ENCODE results near the gene CLMP.

CLMP gene

DNA sequence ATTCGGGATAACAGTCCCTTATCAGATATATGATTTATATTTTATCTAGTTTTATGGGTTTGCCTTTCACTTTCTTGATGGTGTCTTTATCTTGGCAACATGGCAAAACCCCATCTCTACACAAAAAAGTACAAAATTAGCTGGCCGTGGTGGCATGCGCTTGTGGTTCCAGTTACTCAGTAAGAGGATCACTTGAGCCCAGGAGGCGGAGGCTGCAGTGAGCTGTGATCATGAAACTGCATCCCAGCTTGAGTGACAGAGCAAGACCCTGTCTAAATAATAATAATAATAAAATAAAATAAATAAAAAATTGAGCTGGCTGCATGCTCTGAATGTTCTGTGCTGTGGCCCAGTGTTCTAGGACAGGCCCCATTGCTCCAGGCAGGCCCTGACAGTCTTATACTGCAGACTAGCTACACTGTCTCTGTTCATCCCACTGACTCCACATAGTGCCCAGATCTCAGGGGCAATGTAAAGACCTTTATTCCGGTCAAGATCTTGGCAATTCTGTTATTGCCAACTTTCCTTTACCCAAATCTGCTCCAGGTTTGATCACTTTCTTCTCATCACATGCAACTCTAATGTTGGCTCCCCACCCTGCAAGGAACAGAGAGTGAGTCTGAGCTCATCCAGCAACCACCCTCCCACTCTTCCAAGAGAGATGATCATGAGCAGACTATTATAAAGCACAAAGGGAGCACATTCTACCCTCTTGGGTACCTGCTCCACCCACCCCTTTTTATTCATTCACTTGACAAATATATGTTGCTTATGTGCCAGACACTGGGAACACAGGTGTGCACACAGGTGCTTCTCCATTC, 141.9 kb downstream of the CLMP start:
- FAIRE-seq: no peak

DNA sequence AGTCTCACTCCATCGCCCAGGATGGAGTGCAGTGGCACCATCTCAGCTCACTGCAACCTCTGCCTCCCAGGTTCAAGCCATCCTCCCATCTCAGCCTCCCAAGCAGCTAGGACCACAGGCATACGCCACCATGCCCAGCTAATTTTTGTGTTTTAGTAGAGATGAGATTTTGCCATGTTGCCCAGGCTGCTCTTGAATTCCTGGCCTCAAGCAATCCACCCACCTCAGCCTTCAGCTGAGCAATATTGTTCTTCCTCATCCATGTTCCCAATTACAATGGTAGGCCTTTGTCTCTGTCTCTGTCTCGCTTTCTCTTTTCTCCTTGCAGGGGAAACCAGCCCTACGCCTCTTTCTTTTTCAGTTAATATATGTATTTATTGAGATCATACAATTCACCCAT, 143.4 kb downstream of the CLMP start:
- no peak for FAIRE-seq

DNA sequence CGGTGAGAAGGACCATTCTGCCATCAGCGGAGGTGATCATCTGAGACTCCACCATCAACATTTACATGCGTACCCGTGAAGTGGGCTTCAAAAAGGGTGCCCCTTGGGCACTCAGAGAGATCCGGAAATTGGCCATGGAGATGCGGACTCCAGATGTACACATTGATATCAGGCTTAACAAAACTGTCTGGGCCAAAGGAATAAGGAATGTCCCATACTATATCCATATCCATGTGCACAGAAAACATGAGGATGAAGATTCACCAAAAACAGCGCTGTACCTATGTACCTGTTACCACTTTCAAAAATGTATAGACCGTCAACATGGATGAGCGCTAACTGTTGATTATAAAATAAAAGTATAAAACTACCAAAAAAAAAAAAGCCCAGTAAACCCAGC, 143.9 kb downstream of the CLMP start:
- no peak for FAIRE-seq

DNA sequence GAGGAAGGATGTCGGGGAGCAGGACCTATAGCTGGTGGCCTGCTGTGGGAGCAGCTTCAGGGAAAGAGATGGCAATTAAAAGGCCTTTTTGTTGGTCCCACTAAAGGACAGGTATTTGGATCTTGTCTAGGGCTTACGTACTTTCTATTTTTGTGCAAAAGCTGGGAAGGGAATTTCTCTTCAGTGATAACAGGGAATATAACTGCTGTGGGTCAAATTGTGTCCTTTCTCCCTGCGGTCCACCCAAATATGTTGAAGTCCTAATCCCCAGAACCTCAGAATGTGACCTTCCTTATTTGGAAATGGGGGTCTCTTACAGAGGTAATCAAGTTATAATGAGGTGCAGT, 147.1 kb downstream of the CLMP start:
- FAIRE-seq: no peak

DNA sequence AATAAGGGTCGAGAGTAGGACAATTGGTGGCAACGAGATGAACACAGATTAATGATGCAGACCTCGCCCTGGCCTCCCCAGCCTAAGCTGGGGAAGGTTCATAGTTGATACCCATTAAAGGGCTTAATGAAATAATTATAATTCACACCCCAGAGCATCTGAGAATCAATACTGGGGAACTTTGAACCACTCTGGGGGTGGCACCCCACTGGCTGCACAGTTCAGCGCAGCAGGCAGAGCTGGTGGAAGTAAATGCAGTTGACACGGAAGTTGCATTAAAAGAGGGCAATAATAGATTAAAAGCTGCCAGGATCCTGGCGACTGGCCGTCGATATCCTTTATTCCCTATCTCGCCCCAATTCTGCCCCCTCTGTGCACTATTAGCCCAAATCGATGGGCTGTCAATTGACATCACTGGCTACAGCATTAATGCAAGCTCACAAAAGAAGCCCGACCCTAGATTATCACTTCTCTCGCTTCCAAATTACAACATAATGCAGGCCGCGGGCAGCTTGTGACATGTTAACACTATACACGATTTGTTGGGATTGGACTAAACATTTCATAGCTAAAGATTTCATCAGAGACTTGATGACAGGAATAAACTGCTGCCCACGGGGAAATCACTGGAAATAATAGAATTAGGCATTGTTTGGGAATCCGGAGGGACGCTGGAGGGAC, 147.6 kb downstream of the CLMP start:
- FAIRE-seq: no peak

DNA sequence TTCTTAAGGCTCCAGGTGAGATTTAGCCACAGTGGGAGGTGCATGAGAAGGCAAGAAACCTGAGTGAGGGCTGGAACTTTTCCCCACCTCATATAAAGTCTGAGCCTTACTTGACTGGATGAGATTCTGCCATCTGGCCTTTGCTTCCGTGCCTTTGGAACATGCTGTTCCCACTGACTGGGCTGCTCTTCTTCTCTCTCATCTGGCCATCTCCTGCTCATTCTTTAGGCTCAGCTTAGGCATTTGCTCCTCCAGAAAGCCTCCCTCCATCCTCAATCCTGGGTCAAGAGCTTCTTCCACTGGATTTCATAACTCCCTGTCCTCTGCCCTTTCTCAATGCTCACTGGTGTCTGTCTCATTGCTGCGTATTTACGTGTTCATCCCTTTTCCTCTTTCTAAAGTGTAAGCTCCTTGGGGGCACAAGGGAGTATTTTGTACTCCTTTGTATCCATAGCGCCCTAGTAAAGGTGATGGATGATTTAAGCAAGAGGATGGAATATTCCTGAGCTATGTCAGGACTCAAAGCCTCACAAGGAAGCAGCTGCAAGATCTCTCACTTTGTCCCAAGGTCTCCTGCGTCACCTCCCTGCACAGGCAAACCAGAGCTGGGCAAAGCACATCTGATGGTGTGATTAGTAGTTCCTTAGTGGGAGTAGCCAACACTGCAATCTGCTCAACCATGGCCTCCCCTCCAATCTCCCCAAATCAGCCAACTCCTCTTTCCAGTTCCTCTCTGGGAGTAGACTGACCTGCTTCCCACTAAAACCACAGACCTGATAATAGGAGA, 148.4 kb downstream of the CLMP start:
- FAIRE-seq: no peak

DNA sequence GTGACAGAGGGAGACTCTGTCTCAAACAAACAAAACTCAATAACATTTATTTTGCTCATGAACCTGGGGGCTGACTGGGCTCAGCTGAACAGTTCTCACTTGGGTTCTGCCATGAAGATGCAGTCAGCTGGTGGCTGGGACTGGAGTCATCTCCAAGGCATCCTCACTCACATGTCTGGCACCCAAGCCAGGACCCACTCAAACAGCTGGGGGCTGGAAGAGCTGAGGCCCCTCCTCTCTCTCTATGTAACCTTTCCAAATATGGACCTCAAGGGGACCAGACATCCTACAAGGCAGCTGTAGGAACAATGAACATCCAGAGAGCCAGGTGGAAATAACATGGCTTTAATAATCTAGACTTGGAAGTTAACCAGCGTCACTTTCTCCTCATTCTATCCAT, 149.9 kb downstream of the CLMP start:
- FAIRE-seq: no peak

DNA sequence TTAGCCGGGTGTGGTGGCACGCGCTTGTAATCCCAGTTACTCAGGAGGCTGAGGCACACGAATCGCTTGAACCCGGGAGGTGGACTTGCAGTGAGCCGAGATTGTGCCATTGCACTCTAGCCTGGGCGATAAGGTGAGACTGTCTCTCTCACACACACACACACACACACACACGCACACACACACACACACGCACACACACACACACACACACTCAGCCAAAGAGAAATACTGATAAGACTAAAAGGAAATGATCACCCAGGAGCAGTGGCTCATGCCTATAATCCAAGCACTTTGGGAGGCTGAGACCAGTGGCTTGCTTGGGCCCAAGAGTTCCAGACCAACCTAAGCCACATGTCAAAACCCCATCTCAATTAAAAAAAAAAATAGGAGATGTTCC, 153.9 kb downstream of the CLMP start:
- no peak for FAIRE-seq

DNA sequence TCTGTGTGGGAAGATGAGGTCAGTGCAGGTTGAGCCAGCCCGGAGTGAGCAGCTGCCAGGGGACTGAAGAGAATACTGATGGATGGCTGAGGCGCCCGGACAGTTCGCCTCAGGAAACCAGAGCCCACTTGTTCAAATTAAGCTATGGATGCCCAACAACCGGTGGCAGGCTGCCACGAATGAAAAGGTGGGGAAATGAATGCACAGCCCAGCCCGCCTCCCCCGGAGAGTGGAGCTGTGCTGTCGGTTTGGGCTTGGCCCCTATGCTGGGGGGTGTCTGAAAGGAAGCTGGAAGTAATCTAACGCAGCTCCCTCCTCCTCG, 155.0 kb downstream of the CLMP start:
- FAIRE-seq: no peak

DNA sequence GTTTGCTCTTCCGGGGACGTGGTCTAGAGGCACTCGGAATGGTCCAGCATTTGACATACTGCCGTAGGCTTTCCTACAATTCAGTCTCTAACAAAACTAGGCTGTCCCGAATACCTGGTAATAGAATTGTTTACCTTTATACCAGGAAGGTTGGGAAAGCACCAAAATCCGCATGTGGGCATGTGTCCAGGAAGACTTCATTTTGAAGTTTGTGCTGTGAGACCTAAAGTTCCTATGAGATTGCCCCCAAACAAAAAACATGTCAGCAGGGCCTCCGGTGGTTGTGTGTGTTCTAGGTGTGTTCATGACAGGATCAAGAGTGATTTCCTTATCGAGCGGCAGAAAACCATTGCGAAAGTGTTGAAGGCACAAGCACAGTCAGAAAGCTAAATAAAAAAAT, 159.2 kb downstream of the CLMP start:
- FAIRE-seq: no peak

DNA sequence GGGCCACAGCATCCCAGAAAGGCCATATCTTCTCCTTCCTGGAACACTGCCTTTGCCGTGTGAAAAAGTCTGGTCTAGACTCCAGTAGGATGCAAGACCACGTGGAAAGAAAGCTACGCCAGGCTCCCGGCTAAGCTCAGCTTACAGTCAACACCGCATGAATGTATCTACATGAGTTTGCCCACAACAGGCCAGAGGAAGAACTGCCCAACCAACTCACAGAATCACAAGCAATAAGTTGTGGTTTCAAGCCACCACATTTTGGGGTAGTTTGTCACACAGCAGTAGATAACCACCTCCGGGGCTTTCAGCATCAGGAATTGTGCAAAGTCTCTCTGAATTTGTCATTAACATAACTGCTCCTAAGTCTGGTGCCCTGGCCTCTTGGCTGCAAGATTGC, 160.5 kb downstream of the CLMP start:
- no peak for FAIRE-seq

DNA sequence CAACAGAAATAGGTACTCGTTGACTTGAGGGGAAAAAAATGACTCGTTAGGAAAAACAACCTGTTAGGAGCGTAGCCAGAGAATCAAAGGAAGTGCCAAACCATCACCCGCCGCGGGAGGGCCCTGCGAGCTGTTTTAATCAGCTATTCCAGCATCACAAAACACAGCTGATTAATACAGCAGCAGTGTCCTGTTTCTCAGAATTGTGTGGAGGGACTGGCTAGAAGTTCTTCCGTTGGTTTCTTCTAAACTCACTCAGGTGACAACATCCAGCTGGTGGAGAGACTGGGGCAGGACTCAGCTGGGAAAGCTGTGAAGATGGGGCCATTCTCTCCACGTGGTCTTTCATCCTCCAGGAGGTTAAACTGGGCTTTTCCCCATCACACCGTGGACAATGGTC, 161.2 kb downstream of the CLMP start:
- FAIRE-seq: no peak

DNA sequence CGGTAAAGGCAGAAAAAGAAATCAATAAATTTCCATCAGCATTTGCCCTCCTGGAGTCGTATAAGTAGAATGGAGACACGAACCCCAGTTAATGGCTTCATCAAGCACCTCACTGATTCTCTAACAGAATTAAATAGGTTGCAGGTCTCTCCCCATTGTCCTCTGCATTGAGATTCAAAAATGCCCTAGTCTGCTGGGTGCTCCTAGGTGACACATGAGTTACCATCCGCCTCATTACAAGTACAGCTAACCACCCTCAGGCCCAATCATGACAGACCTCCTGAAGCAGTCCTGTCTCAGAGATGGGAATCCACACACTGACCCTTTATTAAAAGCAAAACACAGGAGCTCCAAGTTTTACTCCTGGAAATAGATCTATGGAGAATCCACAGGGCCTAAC, 164.5 kb downstream of the CLMP start:
- FAIRE-seq: no peak

DNA sequence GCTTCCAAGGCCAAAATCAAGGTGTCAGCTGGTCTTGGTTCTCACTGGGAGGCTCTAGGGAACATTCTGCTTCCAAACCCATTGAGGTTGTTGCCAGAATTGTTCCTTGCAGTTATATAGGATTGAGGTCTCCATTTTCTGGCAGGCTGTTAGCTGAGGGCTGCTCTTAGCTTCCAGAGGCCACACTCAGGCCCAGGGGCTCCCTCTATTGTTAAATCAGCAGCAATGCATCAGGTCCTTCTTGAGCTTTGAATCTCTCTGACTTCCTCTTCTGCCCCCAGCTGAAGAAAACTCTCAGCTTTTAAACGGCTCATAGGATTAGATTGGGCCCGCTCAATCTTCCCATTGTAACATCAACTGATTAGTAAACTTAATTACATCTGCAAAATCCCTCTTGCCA, 174.1 kb downstream of the CLMP start:
- no peak for FAIRE-seq
